ENCODE measurements around the gene IMPG1. TPM values are rescaled to one million over a fixed set of nuclear protein-coding genes. Genes with fewer than 3 reads are reported as not detected.

Gene IMPG1, protein sequence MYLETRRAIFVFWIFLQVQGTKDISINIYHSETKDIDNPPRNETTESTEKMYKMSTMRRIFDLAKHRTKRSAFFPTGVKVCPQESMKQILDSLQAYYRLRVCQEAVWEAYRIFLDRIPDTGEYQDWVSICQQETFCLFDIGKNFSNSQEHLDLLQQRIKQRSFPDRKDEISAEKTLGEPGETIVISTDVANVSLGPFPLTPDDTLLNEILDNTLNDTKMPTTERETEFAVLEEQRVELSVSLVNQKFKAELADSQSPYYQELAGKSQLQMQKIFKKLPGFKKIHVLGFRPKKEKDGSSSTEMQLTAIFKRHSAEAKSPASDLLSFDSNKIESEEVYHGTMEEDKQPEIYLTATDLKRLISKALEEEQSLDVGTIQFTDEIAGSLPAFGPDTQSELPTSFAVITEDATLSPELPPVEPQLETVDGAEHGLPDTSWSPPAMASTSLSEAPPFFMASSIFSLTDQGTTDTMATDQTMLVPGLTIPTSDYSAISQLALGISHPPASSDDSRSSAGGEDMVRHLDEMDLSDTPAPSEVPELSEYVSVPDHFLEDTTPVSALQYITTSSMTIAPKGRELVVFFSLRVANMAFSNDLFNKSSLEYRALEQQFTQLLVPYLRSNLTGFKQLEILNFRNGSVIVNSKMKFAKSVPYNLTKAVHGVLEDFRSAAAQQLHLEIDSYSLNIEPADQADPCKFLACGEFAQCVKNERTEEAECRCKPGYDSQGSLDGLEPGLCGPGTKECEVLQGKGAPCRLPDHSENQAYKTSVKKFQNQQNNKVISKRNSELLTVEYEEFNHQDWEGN
- total RNA-seq (not detected), polyA plus RNA-seq (not detected)
- long read RNA-seq, donor 1, result 0 reads
- long read RNA-seq, donor 2, result 0 reads
- long read RNA-seq, donor 3, result 0 reads

DNA sequence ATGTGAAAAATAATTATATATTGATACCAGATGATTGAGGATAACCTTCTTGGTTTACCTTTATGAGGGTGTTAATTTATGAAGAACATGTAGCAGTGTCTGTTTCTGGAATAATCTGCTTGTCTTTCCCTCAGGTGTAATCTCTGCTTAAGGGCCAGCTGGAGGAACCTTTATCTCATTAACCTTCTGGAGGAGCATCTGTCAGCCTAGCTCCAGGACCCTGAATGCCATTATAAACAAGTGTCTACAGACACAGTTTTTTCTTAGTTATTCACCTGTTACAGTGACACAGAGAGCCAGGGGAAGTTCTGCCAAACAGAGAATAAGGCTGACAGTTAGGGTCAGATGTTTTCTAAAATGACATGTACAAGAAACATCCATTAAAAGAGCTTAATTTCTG lies at the start of gene IMPG1:
IMPG1 (minus strand) TSS at position 101 of the 400 bp plus-strand sequence. CDS start 174 bp downstream, outside the sequence.
- Histone ChIP-seq H3K4me3 (no peak within 1 kb of the TSS), H3K4me1 (no peaks in the 10 kb centered on the region), H3K27me3 (no peaks in the 10 kb centered on the region), H3K27ac (no peak within 1 kb of the TSS), H3K9me3 (peaks cover 0 to 13% (median 0%) of the 10 kb centered on the region in 12 donors), H3K36me3 (no peaks in the 10 kb centered on the region)
- intact Hi-C loops (cut with DNase I), result no loop called here
- ATAC-seq (no peak), DNase-seq (no peak)
- TF ChIP-seq, protein P1, sequence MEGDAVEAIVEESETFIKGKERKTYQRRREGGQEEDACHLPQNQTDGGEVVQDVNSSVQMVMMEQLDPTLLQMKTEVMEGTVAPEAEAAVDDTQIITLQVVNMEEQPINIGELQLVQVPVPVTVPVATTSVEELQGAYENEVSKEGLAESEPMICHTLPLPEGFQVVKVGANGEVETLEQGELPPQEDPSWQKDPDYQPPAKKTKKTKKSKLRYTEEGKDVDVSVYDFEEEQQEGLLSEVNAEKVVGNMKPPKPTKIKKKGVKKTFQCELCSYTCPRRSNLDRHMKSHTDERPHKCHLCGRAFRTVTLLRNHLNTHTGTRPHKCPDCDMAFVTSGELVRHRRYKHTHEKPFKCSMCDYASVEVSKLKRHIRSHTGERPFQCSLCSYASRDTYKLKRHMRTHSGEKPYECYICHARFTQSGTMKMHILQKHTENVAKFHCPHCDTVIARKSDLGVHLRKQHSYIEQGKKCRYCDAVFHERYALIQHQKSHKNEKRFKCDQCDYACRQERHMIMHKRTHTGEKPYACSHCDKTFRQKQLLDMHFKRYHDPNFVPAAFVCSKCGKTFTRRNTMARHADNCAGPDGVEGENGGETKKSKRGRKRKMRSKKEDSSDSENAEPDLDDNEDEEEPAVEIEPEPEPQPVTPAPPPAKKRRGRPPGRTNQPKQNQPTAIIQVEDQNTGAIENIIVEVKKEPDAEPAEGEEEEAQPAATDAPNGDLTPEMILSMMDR (IDR thresholded peaks at IDR 0.05), result no peak
- TF ChIP-seq POLR2A (IDR thresholded peaks at IDR 0.05), result no peak

DNA sequence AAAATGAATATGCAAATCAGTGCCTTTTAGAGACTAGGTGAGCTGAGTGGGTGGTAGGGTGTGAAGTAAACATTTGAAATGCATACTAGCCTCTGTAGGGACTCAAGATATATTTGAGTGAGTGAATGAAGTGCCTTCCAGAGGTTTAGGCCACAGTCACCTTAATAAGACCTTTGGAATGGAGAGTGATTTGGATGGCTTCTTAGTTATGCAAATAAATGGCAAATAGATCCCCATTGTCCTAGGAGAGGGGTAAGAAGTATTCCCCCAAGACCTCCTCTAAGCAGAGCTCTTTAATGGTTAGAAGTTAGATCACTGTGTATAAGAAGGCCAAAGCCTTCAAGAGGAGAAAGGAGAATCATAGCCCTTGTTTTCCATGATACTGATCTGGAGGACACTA lies 47.8 kb upstream of the IMPG1 start:
- TF ChIP-seq, protein P1 (IDR thresholded peaks at IDR 0.05), result no peak
- TF ChIP-seq POLR2A (IDR thresholded peaks at IDR 0.05), result no peak
- Histone ChIP-seq H3K36me3 (no peaks in the 10 kb centered on the region), H3K4me1 (no peaks in the 10 kb centered on the region), H3K27me3 (no peaks in the 10 kb centered on the region), H3K9me3 (peaks cover 0 to 16% (median 2%) of the 10 kb centered on the region in 12 donors), H3K27ac (no peak overlapping the region), H3K4me3 (no peak overlapping the region)
- ATAC-seq, result no peak
- no peak for DNase-seq
- intact Hi-C loops (cut with DNase I), result no loop called here

DNA sequence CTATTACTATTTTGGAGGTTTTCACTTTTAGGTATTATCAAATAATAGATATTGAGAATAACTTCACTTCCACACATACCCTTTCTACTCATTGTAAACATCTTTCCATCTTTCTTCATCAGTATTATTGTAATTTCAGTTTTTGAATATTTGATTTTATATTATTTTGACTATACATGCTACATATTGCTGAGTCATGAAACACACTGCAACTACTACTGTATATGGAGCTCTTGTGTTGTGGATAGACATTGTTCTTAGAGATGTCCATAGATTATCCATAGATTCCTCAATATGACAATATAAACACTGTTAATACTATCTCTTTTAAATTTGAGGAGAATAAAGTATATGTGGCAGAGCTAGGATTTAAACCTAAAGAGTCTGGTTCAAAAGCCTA lies 819 bp upstream of the IMPG1 start:
- peaks cover 0 to 13% (median 0%) of the 10 kb centered on the region in 12 donors for H3K9me3 ChIP-seq
- no peak for ATAC-seq
- no peak for DNase-seq
- intact Hi-C loops (cut with DNase I), result no loop called here
- no peak overlapping the region for H3K27ac ChIP-seq
- no peak overlapping the region for H3K4me3 ChIP-seq
- H3K36me3 ChIP-seq, result no peaks in the 10 kb centered on the region
- H3K4me1 ChIP-seq, result no peaks in the 10 kb centered on the region
- TF ChIP-seq POLR2A (IDR thresholded peaks at IDR 0.05), result no peak
- TF ChIP-seq, protein P1 (IDR thresholded peaks at IDR 0.05), result no peak
- no peaks in the 10 kb centered on the region for H3K27me3 ChIP-seq

DNA sequence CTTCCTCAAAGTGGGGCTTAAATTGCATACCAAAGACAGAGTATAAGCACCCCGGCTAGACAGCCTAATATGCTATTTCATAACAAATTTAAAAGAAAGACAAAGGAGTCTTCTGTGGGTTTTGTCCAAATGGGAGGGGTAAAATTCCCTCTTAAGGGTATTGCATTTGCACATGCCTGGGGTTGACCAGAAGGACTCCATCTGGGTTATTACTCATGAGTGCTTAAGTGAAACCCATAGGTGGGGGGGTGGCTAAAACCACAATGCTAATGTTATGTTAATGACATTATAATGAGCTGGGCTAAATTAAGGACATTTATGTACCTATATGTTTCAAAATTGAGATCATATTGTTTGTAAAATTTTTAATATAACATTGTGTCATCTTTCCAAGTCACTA lies 15.0 kb downstream of the IMPG1 start:
- no peak for TF ChIP-seq POLR2A (IDR thresholded peaks at IDR 0.05)
- TF ChIP-seq, protein P1 (IDR thresholded peaks at IDR 0.05), result no peak
- ATAC-seq (no peak), DNase-seq (no peak)
- H3K27me3 ChIP-seq, result no peaks in the 10 kb centered on the region
- 76 to 90% (median 80%) methylated on average over 1 of the region's 1 CpG for WGBS, 4 donors
- no peaks in the 10 kb centered on the region for H3K36me3 ChIP-seq
- intact Hi-C loops (cut with DNase I), result no loop called here
- no peak overlapping the region for H3K27ac ChIP-seq
- H3K4me1 ChIP-seq, result no peaks in the 10 kb centered on the region
- H3K4me3 ChIP-seq, result no peak overlapping the region
- H3K9me3 ChIP-seq, result no peaks in the 10 kb centered on the region
